Stimulated activated CD8-positive, alpha-beta memory T cell treated with anti-CD3 and anti-CD28 coated beads, Interleukin-15, amount 100 ng/mL, for 48 hours (primary cell): ENCODE results near the gene HADHA.

Experiments
- DNase-seq, 2 donors: peaks; one replicate each; pipeline ENCODE4 v3.0.0-alpha.2; 2020; ENCODE audit warnings: low read depth in 2 of 2

HADHA gene

DNA sequence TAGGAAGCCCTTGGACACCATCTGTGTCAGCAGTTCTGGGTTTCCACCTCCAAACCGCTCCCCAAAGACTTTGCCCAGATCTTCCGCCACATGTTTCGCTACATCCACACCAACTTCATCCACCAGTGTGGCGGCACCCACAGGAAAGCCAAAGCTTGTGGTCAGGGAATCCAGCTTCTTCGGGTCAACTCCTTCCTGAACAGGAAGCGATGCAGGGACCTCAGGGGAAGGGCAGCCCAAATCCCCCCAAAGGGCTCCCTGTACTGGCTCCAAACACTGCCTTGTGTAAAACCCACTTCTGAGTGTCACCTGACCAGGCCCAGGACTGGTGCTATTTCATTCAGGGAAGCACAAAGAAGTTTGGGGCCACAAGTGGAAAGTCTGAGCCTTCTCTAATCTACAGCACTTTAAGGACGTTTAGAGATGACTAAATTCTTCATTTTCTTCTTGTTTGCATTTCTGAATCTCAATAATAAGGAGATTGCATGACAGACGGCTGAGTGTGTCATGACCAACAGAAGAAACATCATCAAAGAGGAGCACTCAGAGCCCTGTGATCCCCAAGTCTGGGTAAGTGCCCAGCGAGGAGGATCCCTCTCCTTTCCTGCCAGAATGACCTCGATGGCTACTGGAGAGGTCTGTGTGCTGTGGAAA is 50.7 kb downstream of the HADHA start:
- DNase-seq: no peak

DNA sequence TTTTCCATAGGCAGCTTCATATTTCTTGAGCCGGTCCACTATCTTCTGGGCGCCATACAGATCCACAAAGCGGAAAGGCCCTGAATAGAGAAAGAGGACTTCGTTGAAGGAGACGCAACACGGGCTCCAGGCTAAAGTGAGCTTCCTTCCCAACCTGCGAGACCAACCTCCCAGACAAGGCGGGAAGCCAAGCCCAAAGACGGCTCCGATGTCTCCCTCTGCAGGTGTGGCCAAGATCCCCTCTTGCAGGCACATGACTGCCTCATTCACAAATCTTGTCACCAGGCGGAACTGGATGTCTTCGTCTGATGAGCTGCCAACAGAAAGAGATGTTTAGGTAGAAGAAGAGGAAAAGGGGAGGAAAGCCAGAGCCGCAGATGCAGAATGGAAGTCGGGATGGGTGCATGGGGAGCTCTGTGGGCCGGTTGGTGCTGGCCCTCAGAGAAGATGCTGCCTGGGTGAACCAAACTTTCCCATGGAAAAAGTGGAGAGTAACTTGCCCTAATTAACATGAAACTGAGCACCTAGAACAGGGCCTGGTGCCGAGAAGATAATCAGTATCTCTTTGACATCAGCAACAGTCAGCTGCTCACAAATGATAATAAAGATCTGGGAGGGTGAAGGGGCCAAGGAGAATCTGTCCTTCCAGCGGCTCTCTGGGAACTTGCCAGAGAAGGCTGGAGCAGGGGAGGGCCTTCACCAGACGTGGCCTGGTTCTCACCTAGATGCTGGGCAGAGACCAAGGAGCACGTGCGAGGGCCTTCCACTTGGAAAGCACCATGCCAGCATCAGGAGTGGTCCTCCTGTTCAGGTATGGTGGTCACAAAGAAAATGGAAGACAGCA is 52.9 kb downstream of the HADHA start:
- DNase-seq: no peak

DNA sequence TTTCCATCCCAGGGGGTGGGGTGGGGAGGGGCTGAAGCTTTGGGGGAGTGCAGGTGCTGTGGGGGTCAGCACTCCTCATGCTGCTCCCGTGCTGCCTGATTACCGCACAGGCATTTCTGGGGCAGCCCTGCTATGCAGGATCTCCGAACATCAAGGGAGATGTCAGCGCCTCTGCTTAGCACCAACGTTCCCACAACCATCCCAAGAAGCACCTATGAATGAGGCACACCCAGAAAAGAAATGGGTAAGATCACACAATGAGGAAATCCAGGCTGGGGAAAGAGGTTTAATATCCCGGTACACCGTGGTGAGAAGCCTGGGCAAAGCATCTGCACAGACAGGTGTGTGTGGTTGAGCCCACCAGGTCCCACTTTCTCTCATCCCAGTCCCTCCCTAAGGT is 54.1 kb downstream of the HADHA start:
- no peak for DNase-seq

DNA sequence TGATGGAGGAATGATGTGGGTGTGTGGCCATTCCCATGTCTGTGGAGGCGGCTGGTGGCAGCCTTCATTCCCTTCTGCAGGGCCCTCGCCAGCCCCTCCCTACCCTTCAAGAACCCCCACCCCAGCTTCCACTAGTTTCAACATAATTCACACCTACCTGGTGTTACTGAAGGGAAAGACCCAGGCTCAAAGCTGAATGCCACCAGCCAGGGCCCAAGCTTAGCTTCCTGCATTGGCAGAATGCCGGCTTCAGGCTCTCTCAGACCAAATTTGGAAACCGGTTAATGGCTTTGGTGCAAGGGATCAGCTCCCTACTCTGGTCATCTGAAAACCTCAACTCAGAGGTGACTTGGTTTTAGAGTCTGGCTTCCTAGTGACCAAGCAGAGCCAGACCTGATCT is 54.7 kb downstream of the HADHA start:
- DNase-seq: no peak

DNA sequence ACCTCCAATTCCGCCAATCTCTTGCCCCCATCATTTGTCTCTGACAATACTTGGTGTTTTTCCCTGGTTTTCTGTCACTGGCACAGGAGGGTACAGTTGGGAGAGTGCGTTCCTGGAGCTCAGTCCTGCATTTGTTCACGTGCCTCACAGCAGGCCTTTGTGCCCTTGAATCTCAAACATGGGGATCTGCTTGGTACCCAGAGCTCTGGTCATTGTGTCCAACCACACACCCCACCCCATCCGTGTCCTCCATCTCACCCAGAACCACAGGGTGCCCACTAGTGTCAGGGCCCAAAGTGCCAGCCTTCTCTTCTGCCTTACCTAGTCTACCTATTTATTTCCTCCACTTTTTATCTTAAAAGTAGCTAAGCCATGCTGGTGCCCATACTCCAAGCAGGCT is 55.3 kb downstream of the HADHA start:
- no peak for DNase-seq

DNA sequence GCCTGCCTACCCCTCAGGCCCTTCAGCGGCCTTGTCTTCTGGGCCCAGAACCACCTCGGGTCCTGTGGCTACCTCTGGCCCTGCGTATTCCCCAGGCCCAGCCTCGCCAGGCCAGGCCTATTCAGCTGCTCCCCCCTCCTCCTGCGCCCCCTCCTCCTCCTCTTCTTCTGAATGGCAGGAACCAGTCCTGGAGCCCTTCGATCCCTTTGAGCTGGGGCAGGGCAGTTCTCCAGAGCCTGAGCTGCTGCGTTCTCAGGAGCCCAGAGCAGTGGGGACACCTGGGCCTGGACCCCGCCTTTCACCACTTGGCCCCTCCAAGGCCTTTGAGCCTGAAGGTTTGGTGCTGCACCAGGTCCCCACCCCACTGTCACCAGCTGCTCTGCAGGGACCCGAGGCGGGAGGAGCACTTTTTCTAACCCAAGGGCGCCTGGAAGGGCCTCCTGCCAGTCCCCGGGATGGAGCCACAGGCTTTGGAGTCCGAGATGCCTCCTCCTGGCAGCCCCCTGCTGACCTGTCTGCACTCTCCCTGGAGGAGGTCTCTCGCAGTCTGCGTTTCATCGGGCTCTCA is 56.8 kb downstream of the HADHA start:
- DNase-seq: no peak

DNA sequence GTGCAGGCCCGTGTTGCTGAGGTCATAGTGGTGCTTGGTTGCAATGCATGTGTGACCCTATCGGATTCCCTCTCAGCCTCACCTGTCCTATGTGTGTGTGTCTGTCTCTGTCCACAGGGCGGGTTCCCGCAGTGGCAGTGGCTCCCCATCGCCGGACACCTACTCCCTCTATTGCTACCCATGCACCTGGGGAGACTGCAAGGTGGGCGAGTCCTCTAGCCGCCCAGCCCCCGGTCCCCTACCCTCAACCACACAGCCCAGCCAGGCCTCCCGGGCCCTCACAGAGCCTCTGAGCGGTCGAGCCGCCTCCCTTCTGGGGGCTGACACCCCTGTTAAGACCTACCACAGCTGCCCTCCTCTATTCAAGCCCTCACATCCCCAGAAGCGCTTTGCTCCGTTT is 57.3 kb downstream of the HADHA start:
- DNase-seq: no peak

DNA sequence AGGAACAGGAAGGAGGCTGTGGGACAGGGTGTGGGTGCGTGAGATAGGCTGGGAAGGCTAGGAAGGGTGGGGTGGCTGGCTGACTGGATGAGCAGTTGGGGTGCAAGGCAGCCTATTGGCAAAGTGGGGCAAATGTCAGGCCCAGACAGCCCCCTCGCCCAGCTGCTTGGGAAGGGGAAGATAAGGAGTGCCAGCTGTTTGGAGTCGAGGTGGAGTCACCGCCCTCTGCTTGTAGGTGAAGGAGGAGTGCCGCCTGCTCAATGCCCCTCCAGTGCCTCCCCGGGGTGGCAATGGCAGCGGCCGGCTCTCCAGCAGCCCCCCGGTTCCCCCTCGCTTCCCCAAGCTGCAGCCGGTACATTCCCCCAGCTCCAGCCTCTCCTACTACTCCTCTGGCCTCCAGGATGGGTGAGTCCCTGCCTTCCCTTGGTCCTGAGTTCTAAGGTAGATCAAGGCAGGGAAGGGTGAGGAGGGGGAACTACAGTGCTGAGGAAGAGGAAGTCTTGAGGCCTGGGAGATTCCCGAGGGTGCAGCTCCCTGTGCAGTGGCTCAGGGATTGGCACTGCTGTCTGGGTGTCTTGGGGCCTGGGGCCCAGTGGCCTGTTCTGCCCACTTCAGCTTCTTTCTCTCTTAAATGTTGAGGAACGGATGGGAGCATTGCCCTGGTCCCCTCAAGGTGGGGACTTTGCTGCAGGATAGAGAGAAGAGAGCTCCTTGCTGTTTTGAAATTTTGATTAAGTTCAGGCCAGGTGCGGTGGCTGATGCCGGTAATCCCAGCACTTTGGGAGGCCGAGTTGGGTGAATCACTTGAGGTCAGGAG is 58.3 kb downstream of the HADHA start:
- no peak for DNase-seq

DNA sequence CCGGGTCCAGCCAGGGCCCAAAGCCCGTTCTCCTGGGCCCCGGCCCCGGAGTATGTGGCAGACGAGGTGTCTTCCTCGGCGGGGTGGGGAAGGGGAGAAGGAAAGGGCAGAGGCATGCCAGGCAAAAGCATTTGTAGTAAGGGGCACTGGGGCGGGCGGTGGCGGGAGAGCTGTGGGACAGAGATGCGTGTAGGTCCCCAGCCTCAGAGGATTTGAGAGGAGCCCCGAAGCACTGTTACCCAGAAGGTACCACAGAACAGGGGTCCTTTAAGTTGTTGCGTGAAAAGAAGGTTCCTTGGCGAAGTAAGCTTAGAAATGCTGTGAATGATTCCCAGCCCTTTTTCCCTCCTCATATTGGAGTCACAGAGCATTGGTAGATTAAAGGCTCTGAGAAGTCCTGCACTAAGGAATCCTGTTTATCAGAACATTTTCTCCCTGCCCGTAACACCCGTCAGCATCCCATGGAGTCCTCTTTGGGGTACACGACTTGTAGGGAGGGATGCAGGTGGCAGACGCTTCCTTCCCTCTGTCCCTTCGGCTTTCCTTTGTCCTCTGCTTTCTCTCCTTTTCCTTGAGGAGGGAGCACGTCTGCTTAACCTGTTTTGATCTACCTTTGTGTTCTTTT is 59.0 kb downstream of the HADHA start:
- DNase-seq: no peak

DNA sequence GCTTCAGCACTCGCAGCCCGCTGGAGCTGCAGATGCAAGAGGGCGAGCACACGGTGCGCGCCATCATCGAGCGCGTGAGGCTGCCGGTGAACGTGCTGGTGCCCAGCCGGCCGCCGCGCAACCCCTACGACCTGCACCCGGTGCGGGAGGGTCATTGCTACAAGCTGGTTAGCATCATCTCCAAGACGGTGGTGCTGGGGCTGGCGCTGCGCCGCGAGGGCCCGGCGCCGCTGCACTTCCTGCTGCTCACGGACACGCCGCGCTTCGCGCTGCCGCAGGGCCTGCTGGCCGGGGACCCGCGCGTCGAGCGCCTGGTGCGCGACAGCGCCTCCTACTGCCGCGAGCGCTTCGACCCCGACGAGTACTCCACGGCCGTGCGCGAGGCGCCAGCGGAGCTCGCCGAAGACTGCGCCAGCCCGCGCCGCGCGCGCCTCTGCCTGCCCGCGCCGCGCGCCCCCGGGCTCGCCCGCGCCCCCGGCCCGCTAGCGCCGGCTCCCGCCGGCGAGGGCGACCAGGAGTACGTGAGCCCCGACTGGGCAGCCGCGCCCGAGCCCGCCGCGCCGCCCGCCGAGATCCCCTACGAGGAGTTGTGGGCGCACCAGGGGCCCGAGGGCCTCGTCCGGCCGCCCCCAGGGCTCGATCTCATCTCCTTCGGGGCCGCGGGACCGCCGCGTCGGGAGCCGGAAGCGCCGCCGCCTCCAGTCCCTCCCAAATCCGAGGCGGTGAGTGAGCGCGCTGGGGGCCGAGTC is 59.7 kb downstream of the HADHA start:
- peak; percentile 70 to 73 for DNase-seq

DNA sequence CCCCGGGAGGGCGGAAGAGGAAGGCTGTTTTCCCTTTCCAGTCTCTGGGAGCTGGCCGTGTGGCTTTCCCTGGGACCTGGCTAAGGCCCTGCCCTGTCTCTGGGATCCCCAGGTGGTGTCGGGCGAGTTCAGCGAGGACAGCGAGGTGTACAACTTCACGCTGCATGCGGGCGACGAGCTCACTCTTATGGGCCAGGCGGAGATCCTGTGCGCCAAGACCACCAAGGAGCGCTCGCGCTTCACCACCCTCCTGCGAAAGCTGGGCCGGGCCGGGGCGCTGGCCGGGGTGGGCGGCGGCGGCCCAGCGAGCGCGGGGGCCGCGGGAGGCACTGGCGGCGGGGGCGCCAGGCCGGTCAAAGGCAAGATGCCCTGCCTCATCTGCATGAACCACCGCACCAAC is 60.3 kb downstream of the HADHA start:
- DNase-seq: no peak

DNA sequence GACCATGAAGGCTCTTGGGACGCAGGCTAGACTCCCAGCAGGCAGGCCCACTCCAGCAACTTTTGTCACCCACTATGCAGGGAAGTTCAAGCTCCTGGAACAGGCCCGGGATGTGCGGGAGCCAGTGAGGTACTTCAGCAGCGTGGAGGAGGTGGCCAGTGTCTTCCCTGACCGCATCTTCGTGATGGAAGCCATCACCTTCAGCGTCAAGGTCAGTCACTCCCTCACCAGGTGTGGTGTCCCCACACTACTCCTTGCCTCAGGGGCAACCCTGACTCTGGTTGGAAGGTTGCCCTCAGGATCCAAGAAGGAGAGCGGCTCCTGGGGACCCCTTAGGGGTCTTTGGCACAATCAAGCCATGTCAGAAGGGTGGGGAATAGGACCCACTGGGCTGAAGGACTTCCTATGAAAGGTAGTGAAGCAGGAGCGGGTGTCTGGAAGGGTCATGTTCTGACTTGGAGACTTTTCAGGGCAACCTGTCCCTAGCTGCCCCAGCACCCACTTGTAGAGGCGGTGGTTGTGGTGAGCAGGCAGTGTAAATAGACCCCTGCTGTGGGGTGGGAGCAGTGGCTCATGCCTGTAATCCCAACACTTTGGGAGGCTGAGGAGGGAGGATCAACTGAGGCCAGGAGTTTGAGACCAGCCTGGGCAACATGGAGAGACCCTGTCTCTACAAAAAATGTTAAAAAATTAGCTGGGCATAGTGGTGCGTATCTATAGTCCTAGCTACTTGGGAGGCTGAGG is 61.4 kb downstream of the HADHA start:
- DNase-seq: no peak

DNA sequence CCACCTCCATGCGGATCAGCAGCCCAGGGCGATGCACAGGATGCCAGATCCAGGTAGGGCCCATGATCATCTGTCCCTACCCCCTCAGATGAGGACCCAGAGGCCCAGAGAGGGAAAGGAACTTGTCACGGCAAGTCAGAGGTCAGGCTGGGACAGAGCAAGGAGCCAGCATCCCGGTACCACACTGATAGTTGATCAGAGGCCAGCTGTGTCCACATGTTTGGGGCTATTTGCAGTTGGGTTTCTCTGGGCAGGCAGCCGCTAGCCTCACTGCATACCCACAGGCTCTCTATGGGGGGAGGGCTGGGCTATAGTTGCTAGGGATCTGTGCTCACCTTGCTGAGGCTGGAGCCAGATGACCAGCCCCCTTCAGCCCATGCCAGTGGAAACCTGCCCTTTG is 62.0 kb downstream of the HADHA start:
- no peak for DNase-seq

DNA sequence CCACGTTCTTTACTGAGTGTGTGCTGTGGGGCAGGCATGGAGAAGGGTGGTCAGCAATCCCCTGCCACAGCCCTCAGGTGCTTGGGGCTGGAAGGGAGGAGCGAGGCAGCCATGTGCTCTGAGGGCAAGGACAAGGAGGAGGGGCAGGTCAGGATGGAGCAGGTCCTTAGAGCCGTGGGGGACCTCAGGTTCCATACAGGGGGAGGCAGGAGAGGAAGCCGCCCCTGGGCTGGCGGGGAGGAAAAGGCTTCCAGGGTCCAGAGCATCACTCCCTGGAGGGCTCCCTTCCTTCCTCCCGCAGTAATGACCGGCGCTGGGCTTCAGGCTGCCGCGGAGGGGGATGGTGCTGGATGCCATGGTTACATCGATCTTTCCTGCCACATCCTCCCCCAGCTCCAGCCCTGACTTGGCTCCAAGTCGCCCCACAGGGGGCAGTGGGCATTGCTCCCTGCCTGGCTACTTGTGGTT is 65.0 kb downstream of the HADHA start:
- no peak for DNase-seq

DNA sequence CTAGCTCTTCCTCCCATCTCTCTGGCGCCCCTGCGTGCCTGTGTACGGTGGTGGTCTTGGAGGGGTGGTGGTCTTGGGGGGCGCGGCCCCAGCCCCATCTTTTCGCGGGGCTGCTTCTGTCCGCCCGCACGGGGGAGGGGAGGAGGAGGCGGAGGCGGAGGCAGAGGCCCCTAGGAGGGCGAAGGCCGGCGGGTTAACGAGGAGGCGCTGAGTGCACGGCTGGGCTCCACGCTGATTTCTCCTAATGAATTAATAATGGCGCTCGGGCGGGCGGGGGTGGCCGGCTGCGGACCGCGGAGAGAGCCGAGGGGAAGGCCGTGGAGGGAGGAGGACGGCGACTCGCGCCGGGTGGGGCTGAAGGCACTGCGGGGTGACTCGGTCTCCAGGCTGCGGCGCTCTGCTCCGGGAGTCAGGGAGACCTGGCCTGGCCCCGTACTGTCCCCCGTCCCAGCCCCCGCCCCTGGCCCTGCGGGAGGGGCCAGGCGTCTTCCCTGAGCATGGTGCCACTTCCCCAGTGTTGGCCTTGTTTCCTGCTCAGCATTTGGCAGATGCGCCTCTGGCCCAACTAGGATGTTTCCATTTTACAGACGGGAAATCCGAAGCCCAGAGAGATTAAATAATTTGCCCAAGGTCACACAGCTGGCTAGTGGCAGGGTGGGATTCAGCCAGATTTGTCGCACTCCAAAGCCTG is 65.5 kb downstream of the HADHA start:
- no peak for DNase-seq

DNA sequence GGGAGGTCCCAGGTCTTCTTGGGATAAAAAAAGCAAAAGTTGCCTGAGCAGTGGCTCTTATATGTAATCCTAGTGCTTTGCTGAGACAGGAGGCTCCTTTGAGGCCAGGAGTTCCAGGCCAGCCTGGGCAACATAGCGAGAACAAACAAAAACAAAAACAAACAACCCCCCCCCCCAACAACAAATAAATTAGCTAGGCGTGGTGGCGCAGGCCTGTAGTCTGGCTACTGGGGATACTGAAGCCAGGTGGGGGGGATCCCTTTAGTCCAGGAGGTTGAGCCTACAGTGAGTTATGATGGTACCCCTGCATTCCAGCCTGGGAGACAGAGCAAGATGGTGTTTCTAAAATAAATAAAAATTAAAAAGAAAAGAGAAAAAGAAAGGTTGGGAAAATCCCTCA is 66.2 kb downstream of the HADHA start:
- DNase-seq: no peak

DNA sequence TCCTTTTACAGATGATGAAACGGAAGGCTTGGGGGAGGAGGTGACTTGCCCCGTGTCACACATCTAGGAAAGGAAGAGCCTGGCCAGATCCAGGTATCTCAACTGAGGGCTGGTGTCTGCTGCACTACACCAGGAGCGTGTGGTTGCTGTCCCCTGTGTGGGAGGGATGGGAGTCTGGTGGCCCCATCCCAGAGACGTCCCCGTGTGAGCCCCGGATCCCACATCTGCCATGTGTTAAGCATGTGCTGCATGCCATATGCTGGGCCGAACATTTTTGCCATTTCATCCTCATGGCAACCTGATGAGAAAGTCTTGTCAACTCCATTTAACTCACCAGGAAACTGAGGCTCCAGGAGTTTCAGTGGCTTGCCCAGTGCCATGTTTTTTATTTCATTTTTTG is 67.3 kb downstream of the HADHA start:
- DNase-seq: no peak

DNA sequence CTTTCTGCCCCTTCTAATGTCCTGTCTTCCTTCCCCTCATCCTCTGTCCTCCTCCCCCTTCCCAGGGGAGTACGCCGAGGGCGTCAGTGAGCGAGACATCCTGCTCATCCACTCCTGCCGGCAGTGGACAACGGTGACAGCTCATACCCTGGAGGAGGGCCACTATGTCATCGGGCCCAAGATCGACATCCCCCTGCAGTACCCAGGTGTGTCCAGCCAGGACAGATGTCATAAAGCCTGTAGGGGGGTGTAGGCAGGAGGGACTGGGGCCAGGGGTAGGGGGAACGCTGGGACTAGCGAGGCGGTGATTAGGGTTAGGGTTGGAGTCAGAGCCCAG is 68.2 kb downstream of the HADHA start:
- no peak for DNase-seq

DNA sequence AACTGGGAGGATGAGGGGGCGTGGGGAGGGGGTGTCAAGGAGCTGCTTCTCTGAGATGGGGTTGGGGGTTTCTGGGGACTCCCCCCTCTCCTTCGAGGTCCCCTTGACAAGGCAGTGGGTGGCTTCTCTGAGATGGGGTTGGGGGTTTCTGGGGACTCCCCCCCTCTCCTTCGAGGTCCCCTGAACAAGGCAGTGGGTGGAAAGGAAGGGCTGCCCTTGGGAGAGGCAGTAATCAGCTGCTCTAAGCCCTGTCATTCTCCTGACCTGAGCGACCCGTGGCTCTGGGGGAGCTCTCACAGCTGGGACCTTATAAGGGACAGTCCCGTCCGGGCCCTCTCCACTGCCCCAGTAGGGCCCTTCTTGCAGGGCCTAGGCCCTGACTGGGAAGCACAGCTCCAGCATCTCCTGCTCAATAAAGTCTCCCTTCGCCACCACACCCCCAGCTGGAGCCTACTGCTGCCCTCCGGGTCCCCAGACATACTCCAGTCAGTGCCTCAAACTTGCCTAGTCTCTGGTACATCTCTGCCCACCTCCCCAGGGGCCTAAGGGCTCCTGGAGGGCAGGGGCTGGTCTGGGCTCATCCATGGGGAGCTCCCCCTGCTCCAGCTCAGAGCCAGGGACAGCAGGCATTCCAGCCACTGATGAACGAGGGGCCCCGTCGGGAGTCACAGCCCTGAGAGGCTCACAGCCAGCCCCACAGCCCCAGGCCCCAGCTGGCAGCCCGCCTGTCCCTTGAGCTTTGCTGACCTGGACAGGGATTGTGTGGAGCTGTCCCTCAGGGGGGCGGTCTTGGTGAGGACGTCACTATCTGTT is 68.8 kb downstream of the HADHA start:
- DNase-seq: no peak
